ENCODE results near the gene DPEP1.
"Not testable (repeated sequence)": the region's sequence is repeated elsewhere in the genome, so short reads cannot be mapped to it uniquely, and the experiment has no call there.

- TF ChIP-seq CTCF (IDR thresholded peaks at IDR 0.05 in 8 of 11, conservative IDR thresholded peaks at IDR 0.05 in 3 of 11); POLR2A (IDR thresholded peaks at IDR 0.05): not testable (repeated sequence)
These were observed 58.1 kb downstream of the DPEP1 start for GRCh38 chr16:89671565-89671964.

Measured in spleen (tissue), 7 donors.